A549 treated with CORT108297 at 1 μM for 4 hours (cell line): Measurements from ENCODE around the gene ALKBH8. TPM values are rescaled to one million over a fixed set of nuclear protein-coding genes. Genes with fewer than 3 reads are reported as not detected.

Experiments
- total RNA-seq: library from RNA; stranded (reverse); fragments of 200-300 nt; extraction: Qiagen RNA extraction; gene quantifications from 5 replicates; pipeline ENCODE4 v1.2.3, GENCODE V29; 2022

ALKBH8 gene, protein sequence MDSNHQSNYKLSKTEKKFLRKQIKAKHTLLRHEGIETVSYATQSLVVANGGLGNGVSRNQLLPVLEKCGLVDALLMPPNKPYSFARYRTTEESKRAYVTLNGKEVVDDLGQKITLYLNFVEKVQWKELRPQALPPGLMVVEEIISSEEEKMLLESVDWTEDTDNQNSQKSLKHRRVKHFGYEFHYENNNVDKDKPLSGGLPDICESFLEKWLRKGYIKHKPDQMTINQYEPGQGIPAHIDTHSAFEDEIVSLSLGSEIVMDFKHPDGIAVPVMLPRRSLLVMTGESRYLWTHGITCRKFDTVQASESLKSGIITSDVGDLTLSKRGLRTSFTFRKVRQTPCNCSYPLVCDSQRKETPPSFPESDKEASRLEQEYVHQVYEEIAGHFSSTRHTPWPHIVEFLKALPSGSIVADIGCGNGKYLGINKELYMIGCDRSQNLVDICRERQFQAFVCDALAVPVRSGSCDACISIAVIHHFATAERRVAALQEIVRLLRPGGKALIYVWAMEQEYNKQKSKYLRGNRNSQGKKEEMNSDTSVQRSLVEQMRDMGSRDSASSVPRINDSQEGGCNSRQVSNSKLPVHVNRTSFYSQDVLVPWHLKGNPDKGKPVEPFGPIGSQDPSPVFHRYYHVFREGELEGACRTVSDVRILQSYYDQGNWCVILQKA
- total RNA-seq: 7.1 to 9.6 TPM (median 8.3 TPM) in 5 replicates

DNA sequence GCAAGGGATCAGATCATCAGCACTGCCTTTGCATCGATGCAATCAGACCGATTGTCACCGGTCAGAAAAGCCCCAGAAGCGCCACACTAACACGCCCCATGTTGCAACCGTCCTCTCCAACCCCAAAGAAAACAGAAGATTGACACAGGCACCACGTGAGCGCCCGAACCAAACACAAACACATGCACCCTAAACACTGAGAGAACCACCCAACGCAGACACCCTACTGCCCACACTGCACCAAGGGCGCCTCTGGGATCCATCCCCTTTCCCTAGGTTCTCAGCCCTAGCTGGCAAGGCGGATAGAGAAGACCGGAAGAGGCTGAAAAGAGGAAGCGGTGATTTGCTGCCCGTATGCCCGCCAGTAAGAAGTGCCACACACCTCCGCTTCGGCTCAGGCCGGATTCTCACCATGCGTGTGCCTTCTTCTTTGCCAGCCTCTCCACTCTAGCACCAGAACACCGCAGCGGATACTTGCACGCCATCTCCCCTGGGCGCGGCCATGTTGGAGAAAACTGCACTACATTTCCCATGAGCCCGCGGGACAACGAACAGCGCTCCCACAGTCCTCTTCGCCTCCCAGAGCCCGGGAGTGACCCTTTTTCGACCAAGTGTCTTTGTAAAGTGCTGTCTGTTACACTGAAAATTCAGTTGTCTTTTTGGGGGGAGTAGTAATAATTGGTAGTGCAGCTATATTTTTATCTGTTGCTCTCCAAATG, at the start of gene ALKBH8:
ALKBH8 (minus strand) TSS at position 517 of the 719 bp plus-strand sequence. CDS start 4,842 bp downstream, outside the sequence.

DNA sequence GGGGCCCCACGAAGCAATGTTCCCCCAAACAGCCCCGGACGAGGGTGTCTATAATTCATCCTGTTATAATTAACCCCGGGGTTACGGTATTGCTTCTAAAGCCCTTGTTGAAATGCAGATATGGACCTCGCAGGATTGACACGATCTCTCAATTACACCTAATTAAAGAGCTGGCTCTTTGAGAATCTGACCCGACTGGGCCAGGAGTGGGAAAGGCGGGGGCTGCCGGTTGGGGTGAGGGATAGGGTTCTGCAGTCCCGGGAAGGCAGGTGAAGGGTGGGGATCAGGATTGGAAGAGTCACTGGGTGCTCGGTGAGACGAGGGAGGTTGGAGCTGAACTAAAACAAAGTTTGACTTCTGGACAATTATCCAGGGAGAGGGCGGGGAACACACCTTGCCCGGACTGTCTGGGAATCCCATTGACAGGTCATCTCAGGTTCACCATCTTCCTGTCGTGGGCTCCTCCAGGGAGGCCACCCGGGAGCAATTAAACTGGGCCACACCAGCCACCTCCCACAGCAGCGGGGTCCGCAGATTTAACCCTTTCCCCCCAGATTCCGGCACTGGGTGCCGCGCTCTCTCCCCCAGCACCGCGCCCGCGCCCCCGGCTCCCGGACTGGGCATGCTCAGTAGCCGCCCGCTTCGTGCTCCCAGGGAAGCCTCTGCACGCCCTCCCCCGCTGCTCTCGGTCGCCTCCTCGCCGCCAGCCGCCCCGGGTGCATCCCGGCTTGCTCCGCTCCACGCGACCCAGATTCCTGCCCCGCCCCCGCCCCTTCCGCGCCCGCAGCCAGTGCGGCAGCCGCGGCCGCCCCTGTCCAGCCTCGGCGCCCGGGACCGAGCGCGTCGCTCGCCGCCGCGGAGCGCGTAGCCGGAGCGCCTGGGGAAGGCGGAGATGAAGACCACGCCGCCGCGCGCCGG, 25.2 kb upstream of the ALKBH8 start, which contains the start of gene ELMOD1:
ELMOD1 (plus strand) TSS at position 688 of the 918 bp plus-strand sequence. CDS start 27,043 bp downstream, outside the sequence.

DNA sequence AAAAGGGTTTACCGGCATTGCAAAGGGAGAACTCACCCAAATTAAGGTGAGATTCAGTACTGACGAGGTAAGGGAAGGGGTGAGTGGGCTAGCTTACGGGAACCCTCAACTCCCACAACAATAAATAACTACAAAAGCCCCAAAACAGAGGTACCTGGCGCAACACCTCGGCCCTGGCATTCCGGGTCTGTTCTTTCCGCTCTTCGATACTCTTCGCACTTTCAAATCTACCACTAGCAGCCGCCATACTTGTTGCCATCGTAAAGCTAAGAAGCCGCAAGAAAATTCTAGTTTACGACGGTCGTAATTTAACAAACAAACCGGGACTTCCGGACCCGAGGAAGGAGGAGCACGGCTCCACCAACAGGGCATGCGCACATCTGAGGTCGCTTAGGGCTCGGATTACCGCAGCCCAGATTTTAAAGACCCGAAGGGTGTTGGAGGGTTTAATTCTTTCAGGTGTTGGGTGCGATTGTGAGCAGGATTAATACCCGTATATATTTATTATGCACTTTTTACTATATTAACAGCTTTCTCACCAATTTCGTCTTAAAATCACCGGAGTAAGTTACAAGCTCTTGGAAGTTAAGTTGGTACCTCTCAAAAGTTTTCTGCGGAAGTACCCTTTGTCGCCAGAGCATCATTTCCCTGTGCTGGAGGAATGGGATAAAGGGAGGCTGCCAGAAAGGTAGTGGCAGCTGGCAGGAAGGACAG, 107.8 kb downstream of the ALKBH8 start, which contains the start of gene CWF19L2:
CWF19L2 (minus strand) TSS at position 268 of the 714 bp plus-strand sequence; CDS start at position 259, 9 bp downstream.

Other genes with a start within 250 kb of the ALKBH8 start
- 3.0 to 5.2 TPM (median 3.8 TPM) in 5 replicates for gene CWF19L2, start 107.9 kb downstream of the ALKBH8 start, total RNA-seq
- gene ELMOD1, start 25.4 kb upstream of the ALKBH8 start, total RNA-seq: 0.12 to 0.42 TPM (median 0.19 TPM) in 5 replicates
- gene SLN, start 146.3 kb upstream of the ALKBH8 start, total RNA-seq: 0.68 to 1.3 TPM (median 0.80 TPM) in 5 replicates